WI38 (cell line): ENCODE measurements around the gene PRPF38B.

ENCODE experiments used
- H3K4me3 ChIP-seq: 2 replicates; pipeline ENCODE4 v1.5.1; 2011; ENCODE audit warnings: low read depth, mild to moderate bottlenecking, control low read depth, low read length
- CTCF ChIP-seq: IDR thresholded peaks from 2 replicates; pipeline ENCODE4 v1.5.1; 2012; ENCODE audit warnings: low read depth, mild to moderate bottlenecking, control low read depth, low read length

The PRPF38B gene

GRCh38 chr1:108685529-108685928, 6.6 kb upstream of the PRPF38B start:
- TF ChIP-seq CTCF: no peak
- H3K4me3 ChIP-seq: no peak overlapping the region

GRCh38 chr1:108686614-108687313, 5.3 kb upstream of the PRPF38B start:
- TF ChIP-seq CTCF: no peak
- H3K4me3 ChIP-seq: no peak overlapping the region

- H3K4me3 ChIP-seq: peak overlapping the region; percentile 65
- no peak for TF ChIP-seq CTCF
Observed at GRCh38 chr1:108691128-108691941, 775 bp upstream of the PRPF38B start.

GRCh38 chr1:108692724-108693655, 880 bp downstream of the PRPF38B start:
- no peak for TF ChIP-seq CTCF
- H3K4me3 ChIP-seq: peak overlapping the region; percentile 65

GRCh38 chr1:108695535-108695934, 3.4 kb downstream of the PRPF38B start:
- no peak overlapping the region for H3K4me3 ChIP-seq
- TF ChIP-seq CTCF: no peak

- H3K4me3 ChIP-seq: no peak overlapping the region
- TF ChIP-seq CTCF: no peak
Observed at GRCh38 chr1:108699375-108700332, 7.5 kb downstream of the PRPF38B start.
